Ovary (tissue), 9 donors: Measurements from ENCODE around the gene NT5DC2. TPM values are rescaled to one million over a fixed set of nuclear protein-coding genes. Genes with fewer than 3 reads are reported as not detected.

Source experiments
- DNase-seq, 5 donors: peaks; one replicate each; pipeline ENCODE4 v3.0.0-alpha.2; 2019 to 2020
- H3K27ac ChIP-seq, 2 donors: fragments of 200-600 bp; one replicate each; pipeline versions ENCODE4 v1.5.1 to v1.8.0; 2019 to 2022
- H3K27me3 ChIP-seq: fragments of 200-600 bp; one replicate; pipeline ENCODE4 v1.8.0; 2022
- H3K36me3 ChIP-seq: fragments of 200-600 bp; sonication (generic); one replicate; pipeline ENCODE4 v1.5.1; 2019
- H3K4me1 ChIP-seq: one replicate; pipeline ENCODE4 v1.8.1; 2013; ENCODE audit warnings: mild to moderate bottlenecking, moderate library complexity; ENCODE audit not compliant: insufficient read depth
- H3K4me3 ChIP-seq: fragments of 200-600 bp; sonication (generic); one replicate; pipeline ENCODE4 v1.5.1; 2017
- H3K9me3 ChIP-seq, 2 donors: fragments of 200-600 bp in 1 of 2; sonication (generic) in 1 of 2; one replicate each; pipeline versions ENCODE4 v1.5.1 to v1.8.1; 2013 to 2019; ENCODE audit warnings: mild to moderate bottlenecking in 1 of 2, moderate library complexity in 1 of 2
- EP300 ChIP-seq: sonication (generic); formaldehyde crosslinking; IDR thresholded peaks from one replicate; pipeline ENCODE4 v1.6.1; 2017; ENCODE audit warnings: antibody characterized with exemption
- POLR2A ChIP-seq: fragments of 450-650 bp; IDR thresholded peaks from one replicate; pipeline ENCODE4 v1.6.1; 2017; ENCODE audit warnings: antibody characterized with exemption, mild to moderate bottlenecking, moderate library complexity
- WGBS, 3 donors: extraction: QIAGEN DNeasy Blood & Tissue Kit in 1 of 3; methylation state at CpG; one replicate each; pipeline versions ENCODE4 v1.1.5 to v1.1.7; 2013 to 2017; 5-methylcytosine and 5-hydroxymethylcytosine counted together
- intact Hi-C, 4 donors: fragments of 100-400 bp; cut with DNase I; formaldehyde crosslinking; loops; one replicate each; pipeline versions ENCODE4 v1.11.0 to v1.15.1; 2022 to 2023
- polyA plus RNA-seq, 2 donors: library from polyadenylated mRNA; stranded (reverse); fragments of 200-250 nt in 1 of 2; fragments of 350-450 nt in 1 of 2; fragmentation: Illumina TruSeq in 1 of 2; extraction: RNeasy Lipid Tissue Mini Kit (QIAGEN cat#74804) in 1 of 2; gene quantifications; one replicate each; pipeline ENCODE4 v1.2.3, GENCODE V29; 2013 to 2014
- total RNA-seq, 7 donors: library from RNA; depleted of rRNA in 2 of 7; stranded (reverse); fragments of >200 nt in 2 of 7; fragmentation: NEBNext Ultra II Directional in 3 of 7; extraction: Animal tissue kit (Norgen Biotek cat#: 25700) in 3 of 7; gene quantifications; one replicate each; pipeline versions ENCODE4 v1.1.0 to v1.2.4, GENCODE V29; 2016 to 2023
- TF ChIP-seq, protein P1 (sequence below), 3 donors: fragments of 450-650 bp in 2 of 3; fragments of 200-600 bp in 1 of 3; IDR thresholded peaks; one replicate each; pipeline versions ENCODE4 v1.5.1 to v1.8.0; 2016 to 2022; ENCODE audit warnings: antibody characterized with exemption in 3 of 3, mild to moderate bottlenecking in 1 of 3
- donor health status: DM: no; HTN: no; CAD: no; lungs with moderate emphysema.
- donor health status: DM: no; HTN: no; CAD: no.
- donor health status: Bipolar disorder and iron deficiency.
- donor health status: DM: yes; HTN: yes; CAD: no.
- donor health status: DM: no; HTN: no; CAD: no.
- donor health status: DM: yes; HTN: yes; CAD: no.

Gene NT5DC2
- total and polyA plus RNA-seq, 9 donors: 19.6 to 129 (median 51.9) TPM

DNA sequence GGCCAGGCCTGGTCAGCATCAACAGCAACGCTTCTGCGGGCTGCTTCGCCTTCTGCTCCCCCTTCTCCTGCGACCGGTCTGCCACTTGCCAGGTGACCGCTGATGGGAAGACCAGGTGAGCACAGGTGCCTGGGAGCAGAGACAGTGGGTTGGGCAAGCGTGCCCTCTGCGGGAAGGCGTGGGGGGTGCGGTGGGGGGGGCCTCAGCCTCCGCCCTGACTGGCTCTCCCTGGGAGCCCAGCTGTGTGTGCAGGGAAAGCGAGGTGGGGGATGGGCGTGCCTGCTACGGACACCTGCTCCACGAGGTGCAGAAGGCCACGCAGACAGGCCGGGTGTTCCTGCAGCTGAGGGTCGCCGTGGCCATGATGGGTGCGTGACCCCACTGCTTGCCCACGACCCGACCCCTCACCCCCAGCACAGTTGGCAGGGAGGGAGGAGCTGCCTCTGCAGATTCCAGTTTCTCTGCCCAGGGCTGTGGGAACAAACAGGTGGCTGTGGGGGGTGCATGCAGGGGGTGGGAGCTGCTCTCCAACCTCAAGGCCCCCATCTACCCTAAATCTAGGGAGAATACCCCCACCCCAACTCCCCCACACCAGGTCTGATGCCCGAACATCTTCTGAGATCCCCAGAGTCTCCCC, 29.8 kb downstream of the NT5DC2 start:
- TF ChIP-seq POLR2A (no peak), EP300 (no peak)
- TF ChIP-seq, protein P1, sequence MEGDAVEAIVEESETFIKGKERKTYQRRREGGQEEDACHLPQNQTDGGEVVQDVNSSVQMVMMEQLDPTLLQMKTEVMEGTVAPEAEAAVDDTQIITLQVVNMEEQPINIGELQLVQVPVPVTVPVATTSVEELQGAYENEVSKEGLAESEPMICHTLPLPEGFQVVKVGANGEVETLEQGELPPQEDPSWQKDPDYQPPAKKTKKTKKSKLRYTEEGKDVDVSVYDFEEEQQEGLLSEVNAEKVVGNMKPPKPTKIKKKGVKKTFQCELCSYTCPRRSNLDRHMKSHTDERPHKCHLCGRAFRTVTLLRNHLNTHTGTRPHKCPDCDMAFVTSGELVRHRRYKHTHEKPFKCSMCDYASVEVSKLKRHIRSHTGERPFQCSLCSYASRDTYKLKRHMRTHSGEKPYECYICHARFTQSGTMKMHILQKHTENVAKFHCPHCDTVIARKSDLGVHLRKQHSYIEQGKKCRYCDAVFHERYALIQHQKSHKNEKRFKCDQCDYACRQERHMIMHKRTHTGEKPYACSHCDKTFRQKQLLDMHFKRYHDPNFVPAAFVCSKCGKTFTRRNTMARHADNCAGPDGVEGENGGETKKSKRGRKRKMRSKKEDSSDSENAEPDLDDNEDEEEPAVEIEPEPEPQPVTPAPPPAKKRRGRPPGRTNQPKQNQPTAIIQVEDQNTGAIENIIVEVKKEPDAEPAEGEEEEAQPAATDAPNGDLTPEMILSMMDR (IDR thresholded peaks at IDR 0.05): no peak
- H3K27ac ChIP-seq: no peak overlapping the region
- DNase-seq: no peak
- intact Hi-C loops: no loop called here
- no peaks in the 10 kb centered on the region for H3K4me1 ChIP-seq
- WGBS, 3 donors: 50 to 66% (median 63%) methylated on average over 18 to 23 of the region's 23 CpGs
- no peaks in the 10 kb centered on the region for H3K36me3 ChIP-seq
- H3K9me3 ChIP-seq: no peaks in the 10 kb centered on the region
- H3K27me3 ChIP-seq: no peaks in the 10 kb centered on the region
- H3K4me3 ChIP-seq: no peak overlapping the region

DNA sequence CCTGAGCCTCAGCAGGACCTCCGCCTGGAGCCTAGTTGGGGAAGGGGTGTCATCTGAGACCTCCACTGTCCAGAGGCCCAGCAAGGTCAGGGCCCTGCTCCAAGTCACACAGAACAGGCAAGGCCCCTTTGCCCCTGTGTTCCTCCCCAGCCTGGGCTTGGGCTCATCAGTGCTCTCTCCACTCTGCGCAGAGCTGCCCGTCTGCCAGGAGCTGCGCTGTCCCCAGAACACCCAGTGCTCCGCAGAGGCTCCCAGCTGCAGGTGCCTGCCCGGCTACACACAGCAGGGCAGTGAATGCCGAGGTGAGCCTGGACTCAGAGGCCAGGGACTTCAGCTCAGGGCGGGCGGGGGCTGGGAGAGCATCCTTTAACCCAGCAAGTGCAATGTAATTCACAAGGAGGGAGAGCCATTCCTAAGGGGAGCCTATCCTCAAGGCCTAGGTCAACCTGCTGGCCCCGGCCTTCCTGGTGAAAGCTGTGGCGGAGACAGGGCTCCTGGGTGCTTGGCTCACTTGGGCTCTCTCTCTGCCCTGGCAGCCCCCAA, 30.8 kb downstream of the NT5DC2 start:
- WGBS, 3 donors: 86 to 95% (median 93%) methylated on average over 9 to 11 of the region's 11 CpGs
- intact Hi-C loops: no loop called here
- DNase-seq: no peak

DNA sequence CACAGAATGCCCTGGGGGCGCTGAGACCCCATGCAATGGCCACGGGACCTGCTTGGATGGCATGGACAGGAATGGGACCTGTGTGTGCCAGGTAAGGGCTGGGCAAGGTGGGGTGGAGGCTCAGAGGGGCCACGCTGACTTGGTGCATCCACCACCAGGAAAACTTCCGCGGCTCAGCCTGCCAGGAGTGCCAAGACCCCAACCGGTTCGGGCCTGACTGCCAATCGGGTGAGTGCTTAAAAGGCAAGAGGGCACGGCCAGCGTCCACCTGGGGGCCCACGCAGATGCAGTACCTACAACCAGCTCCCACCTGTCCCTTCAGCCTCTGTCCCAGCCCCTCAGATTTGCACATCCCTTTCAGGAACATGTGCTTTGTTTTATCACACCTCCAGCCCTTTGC, 31.7 kb downstream of the NT5DC2 start:
- no peak overlapping the region for H3K4me3 ChIP-seq
- H3K4me1 ChIP-seq: no peaks in the 10 kb centered on the region
- H3K27ac ChIP-seq: no peak overlapping the region
- no peaks in the 10 kb centered on the region for H3K27me3 ChIP-seq
- H3K9me3 ChIP-seq: no peaks in the 10 kb centered on the region
- H3K36me3 ChIP-seq: no peaks in the 10 kb centered on the region
- DNase-seq: no peak
- WGBS, 3 donors: 87 to 93% (median 89%) methylated on average over 9 to 11 of the region's 11 CpGs
- TF ChIP-seq POLR2A (no peak), EP300 (no peak)
- TF ChIP-seq, protein P1 (IDR thresholded peaks at IDR 0.05): no peak
- intact Hi-C loops: no loop called here

More for the DNA sequence above, 30.8 kb downstream of the NT5DC2 start:
- no peak overlapping the region for H3K27ac ChIP-seq
- H3K9me3 ChIP-seq: no peaks in the 10 kb centered on the region
- H3K4me3 ChIP-seq: no peak overlapping the region
- no peaks in the 10 kb centered on the region for H3K4me1 ChIP-seq
- no peaks in the 10 kb centered on the region for H3K36me3 ChIP-seq
- H3K27me3 ChIP-seq: no peaks in the 10 kb centered on the region
- TF ChIP-seq, protein P1 (IDR thresholded peaks at IDR 0.05): no peak
- TF ChIP-seq EP300 (no peak), POLR2A (no peak)

DNA sequence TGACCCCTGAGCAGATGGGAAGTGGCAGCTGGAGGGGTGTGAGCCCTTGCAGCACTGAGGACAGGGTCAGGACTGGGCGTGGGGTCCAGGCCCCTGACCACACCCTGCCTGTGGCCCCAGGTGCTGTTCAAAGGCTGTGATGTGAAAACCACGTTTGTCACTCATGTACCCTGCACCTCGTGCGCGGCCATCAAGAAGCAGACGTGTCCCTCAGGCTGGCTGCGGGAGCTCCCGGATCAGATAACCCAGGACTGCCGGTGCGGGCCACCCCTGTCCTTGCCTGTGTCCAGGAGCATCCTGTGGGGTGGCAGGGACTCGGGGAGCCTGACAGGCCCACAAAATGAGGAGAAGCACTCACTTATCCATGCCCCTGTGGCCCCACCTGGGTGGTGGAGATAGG, 32.6 kb downstream of the NT5DC2 start:
- TF ChIP-seq, protein P1 (IDR thresholded peaks at IDR 0.05): no peak
- TF ChIP-seq EP300 (no peak), POLR2A (no peak)
- Histone ChIP-seq H3K4me1 (no peaks in the 10 kb centered on the region), H3K9me3 (no peaks in the 10 kb centered on the region), H3K27me3 (no peaks in the 10 kb centered on the region), H3K4me3 (no peak overlapping the region), H3K27ac (no peak overlapping the region), H3K36me3 (no peaks in the 10 kb centered on the region)
- no peak for DNase-seq
- intact Hi-C loops: no loop called here
- WGBS, 3 donors: 89 to 93% (median 91%) methylated on average over 11 of the region's 11 CpGs
